Measurements from ENCODE around the gene EPB41L4A.

Gene EPB41L4A

GRCh38 chr5:112303685-112304084 is 115.4 kb downstream of the EPB41L4A start:
- no peak for DNase-seq

DNA sequence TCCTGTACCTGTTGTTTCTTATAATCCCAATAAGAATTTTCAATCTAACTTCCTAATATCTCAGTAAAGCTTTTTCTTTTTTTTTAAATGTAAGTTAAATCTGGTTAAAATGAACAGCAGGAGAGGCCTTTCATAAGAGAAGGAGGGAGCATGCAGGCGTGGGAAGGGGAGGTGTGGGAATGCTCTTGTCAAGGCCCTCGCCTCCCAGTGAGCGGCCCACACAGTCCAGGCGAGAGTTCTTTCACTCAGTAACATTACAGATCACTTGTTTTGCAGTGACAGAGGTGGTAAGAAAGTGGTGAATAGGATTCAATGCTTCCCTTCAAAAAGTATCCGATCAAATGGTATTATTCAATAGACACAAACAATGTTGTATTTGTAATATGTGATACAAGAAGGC is 125.0 kb downstream of the EPB41L4A start:
- no peak for DNase-seq

DNA sequence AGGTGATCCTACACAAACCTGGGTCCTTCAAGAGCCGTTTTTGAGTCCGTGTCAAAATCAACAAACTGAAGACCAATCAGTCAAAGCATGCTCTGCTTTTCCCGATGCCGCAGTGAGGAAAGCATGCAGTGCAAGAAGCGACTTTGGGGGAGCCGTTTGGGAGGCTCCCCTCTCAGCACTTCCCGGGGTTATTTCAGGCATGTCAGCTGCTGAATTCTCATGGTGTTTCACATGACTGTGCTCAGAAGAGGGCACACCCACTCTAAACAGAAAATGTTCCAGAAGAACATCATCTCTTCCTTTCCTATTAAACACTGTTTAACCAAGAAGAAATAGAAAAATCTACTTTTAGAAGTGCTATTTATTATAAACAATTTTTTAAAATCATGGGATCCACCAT is 125.5 kb downstream of the EPB41L4A start:
- DNase-seq, result no peak

GRCh38 chr5:112290691-112291090 is 128.4 kb downstream of the EPB41L4A start:
- no peak for DNase-seq

GRCh38 chr5:112289465-112289864 is 129.6 kb downstream of the EPB41L4A start:
- no peak for DNase-seq

- no peak for DNase-seq
Observed at GRCh38 chr5:112283943-112284929, 134.8 kb downstream of the EPB41L4A start.

GRCh38 chr5:112283034-112283582 is 136.0 kb downstream of the EPB41L4A start:
- no peak for DNase-seq

- DNase-seq, result no peak
Observed at GRCh38 chr5:112279082-112279481, 140.0 kb downstream of the EPB41L4A start.

- no peak for DNase-seq
Observed at GRCh38 chr5:112276991-112277390, 142.1 kb downstream of the EPB41L4A start.

- DNase-seq, result no peak
Observed at GRCh38 chr5:112275671-112276070, 143.4 kb downstream of the EPB41L4A start.

DNA sequence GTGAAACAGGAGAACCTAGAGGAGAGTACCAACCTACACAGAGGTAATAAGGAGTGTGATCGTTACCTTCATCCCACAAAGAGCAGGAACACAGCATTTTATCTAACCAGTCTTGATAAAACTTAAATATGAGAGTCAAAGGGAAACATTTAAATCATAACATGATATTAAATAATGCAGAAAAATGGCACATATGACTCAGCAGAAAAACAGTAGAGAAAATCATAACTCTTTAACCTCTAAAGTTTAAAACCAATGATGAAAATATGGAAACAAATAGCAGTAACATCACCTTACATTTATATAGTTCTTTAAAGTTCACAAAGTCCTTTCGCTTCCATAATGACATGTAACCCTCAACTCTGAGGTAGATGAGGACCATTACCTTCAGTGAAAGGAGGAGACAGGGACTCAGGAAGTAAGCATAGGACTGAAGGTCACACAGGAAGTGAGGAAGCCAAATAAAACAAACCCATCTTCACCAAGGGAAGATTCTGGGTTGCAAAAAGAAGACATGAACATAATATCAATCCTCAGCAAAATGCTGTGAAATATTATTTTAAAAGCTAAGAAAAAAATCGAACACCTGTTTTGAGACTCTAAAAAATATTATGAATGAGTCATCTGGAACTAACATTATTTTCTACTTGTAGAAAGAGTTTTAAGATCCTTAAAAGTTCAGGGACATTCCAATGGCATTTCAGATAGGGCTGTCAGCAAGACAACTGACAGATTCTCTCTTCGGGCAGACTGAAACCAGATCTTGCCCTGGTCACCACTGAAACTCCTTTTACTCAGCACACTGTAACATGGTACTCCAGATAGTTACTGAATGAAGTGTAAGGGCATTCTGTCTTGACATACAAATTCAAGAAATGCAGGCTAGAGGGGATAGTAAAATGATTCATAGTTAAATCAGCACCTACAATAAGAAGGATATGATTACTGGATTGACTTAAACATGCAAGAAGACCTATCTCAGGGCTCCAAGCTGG is 148.5 kb downstream of the EPB41L4A start:
- no peak for DNase-seq

- no peak for DNase-seq
Observed at GRCh38 chr5:112267231-112267630, 151.8 kb downstream of the EPB41L4A start.

DNA sequence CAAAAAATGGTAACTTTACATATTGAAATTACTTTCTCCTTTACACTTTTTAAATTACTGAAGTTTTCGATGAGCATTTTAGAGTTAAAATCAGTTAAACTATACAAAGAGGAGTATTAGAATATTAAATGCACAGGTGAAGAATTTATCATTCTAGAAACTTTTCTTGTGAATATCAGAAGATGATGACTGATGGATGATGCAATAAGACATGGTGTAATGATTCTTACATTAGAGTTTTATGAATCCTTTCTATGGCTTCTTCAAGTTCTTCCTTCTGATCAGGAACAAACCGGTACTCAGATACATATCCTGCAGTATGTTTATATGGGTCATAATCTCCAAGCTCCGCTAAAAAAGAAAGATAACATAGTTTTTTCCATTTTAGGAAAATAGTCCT is 154.4 kb downstream of the EPB41L4A start:
- no peak for DNase-seq

- DNase-seq, result no peak
Observed at GRCh38 chr5:112264151-112264550, 154.9 kb downstream of the EPB41L4A start.

DNA sequence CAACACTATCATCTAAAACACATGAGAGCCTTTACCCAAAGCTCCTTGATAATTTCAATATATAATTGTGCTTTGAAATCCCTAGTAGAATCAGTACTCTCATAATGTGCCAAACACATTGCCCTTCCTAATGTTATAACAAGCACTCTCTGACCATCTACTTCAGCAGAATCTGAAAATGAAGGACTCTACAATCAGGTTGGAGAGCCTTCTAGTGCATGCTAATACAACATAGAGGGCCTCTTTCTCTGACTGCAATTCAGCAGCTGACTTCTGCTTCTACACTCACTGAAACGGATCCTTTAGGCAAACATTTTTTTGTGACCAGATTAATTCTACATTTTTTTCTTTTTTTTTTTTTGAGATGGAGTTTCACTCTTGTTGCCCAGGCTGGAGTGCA is 155.6 kb downstream of the EPB41L4A start:
- DNase-seq, result no peak

- no peak for DNase-seq
Observed at GRCh38 chr5:112258571-112258970, 160.5 kb downstream of the EPB41L4A start.

DNA sequence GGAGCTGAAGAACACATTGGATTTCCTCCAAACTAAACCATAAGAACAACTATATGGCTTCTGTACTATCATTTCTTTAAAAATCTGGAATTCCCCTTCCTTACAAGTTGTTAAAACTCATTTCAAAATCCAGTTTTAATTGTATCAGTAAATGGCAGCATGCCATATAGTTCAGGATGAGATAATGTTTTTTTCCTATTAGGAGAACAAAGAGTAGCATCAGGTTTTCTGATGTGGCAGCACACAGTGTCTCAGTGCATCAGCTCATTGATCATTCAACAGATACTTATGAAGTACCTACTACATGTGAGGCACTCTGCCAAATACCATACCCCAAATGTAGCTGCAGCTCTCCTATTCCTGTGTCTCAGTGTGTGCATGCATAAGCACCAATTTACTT is 161.1 kb downstream of the EPB41L4A start:
- no peak for DNase-seq

DNA sequence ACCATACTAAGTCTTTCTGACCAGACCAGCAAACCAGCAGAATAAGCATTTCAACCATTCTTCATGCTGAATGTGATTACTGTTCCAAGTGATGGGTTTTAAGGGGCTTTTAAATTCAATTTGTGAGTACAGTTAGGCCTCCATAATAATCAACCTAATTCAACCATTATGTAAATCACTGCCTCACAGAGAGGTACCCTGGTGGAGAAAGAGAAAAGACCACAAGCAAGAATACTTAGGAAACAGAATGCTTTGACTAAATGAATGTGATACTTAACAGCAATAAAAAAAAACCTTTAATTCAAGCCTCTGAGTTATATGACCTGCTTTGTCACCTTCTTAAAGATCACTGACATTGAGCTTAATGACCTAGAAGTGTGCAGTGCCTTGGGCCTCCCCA is 162.1 kb downstream of the EPB41L4A start:
- no peak for DNase-seq

- DNase-seq, result no peak
Observed at GRCh38 chr5:112254303-112254702, 164.8 kb downstream of the EPB41L4A start.

- DNase-seq, result no peak
Observed at GRCh38 chr5:112253478-112254250, 165.4 kb downstream of the EPB41L4A start.

- DNase-seq, result no peak
Observed at GRCh38 chr5:112250551-112250950, 168.5 kb downstream of the EPB41L4A start.

DNA sequence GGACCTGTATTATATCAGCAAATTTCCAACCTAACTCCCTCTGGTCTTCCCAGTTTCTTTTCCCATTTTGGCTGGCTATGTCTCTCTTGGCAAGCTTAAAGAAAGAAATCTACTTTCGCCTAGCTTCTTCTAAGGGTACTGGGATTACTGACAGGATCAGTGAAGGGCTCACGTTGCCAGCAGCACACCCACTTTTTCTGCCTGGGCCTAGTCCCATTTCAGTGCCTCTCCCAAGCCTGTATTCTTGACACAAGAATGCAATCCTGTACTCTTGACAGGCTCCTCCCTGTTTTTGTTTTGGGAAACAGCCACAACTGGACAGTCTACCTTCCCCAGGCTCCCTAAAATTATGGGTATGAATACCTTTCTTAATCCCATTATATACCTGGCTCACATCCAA is 170.5 kb downstream of the EPB41L4A start:
- DNase-seq, result no peak

All from effector CD4-positive, alpha-beta T cell (primary cell).